ENCODE data around the gene ZC3H13.

ZC3H13 gene

GRCh38 chr13:46040763-46041162, 11.8 kb downstream of the ZC3H13 start (continued):
- TF ChIP-seq ZNF335 (tag by site-specific recombination; conservative IDR thresholded peaks at IDR 0.05) (no peak), REPIN1 (tag by site-specific recombination; IDR thresholded peaks at IDR 0.05; ENCODE audit: low read depth) (no peak), ZNF132 (tag by site-specific recombination; IDR thresholded peaks at IDR 0.05; ENCODE audit: borderline replicate concordance) (no peak), ZNF140 (tag by site-specific recombination; IDR thresholded peaks at IDR 0.05) (no peak), ZSCAN16 (tag by site-specific recombination; IDR thresholded peaks at IDR 0.05) (no peak), ZNF571 (tag by site-specific recombination; IDR thresholded peaks at IDR 0.05) (no peak)

- ChIA-PET CTCF (interaction anchor here (0.6 kb wide), 1 partner anchor 401 kb away, joined by 3 read pairs; no protein-coding TSS in a partner anchor), POLR2A (no interaction called here)
- TF ChIP-seq ZNF560 (tag by site-specific recombination; IDR thresholded peaks at IDR 0.05; ENCODE audit: borderline replicate concordance): no peak
- no peak for TF ChIP-seq ZSCAN18 (tag by site-specific recombination; IDR thresholded peaks at IDR 0.05)
- TF ChIP-seq ZNF280D (tag by site-specific recombination; IDR thresholded peaks at IDR 0.05): no peak
- TF ChIP-seq ZFHX2 (tag by site-specific recombination; conservative IDR thresholded peaks at IDR 0.05): no peak
- no peak for TF ChIP-seq ZNF514 (tag by site-specific recombination; IDR thresholded peaks at IDR 0.05)
- TF ChIP-seq, protein P1, sequence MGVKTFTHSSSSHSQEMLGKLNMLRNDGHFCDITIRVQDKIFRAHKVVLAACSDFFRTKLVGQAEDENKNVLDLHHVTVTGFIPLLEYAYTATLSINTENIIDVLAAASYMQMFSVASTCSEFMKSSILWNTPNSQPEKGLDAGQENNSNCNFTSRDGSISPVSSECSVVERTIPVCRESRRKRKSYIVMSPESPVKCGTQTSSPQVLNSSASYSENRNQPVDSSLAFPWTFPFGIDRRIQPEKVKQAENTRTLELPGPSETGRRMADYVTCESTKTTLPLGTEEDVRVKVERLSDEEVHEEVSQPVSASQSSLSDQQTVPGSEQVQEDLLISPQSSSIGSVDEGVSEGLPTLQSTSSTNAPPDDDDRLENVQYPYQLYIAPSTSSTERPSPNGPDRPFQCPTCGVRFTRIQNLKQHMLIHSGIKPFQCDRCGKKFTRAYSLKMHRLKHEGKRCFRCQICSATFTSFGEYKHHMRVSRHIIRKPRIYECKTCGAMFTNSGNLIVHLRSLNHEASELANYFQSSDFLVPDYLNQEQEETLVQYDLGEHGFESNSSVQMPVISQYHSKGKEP (tag by site-specific recombination; IDR thresholded peaks at IDR 0.05): no peak
- no peak for TF ChIP-seq ZNF148 (tag by site-specific recombination; IDR thresholded peaks at IDR 0.05; ENCODE audit: borderline replicate concordance)
- no peak for TF ChIP-seq ZNF549 (tag by site-specific recombination; IDR thresholded peaks at IDR 0.05)
- no peak for TF ChIP-seq ZFP69B (tag by site-specific recombination; IDR thresholded peaks at IDR 0.05)
- TF ChIP-seq ZNF157 (tag by site-specific recombination; IDR thresholded peaks at IDR 0.05): no peak
- TF ChIP-seq ZNF473 (tag by site-specific recombination; IDR thresholded peaks at IDR 0.05): no peak
- no peak for TF ChIP-seq HOXD13 (CRISPR knock-in tag; IDR thresholded peaks at IDR 0.05; ENCODE audit: borderline replicate concordance)
- TF ChIP-seq ZNF335 (tag by site-specific recombination; conservative IDR thresholded peaks at IDR 0.05): no peak
- TF ChIP-seq ZNF16 (tag by site-specific recombination; IDR thresholded peaks at IDR 0.05; ENCODE audit: low read depth): no peak
- no peak for TF ChIP-seq SCRT2 (tag by site-specific recombination; IDR thresholded peaks at IDR 0.05)
- TF ChIP-seq ZNF548 (tag by site-specific recombination; IDR thresholded peaks at IDR 0.05): no peak
- no peak for TF ChIP-seq MZF1 (tag by site-specific recombination; IDR thresholded peaks at IDR 0.05; ENCODE audit: borderline replicate concordance)
- TF ChIP-seq ZNF707 (tag by site-specific recombination; IDR thresholded peaks at IDR 0.05): no peak
- Histone ChIP-seq H3K27ac (ENCODE audit: extremely low read depth, low read depth, low read length) (no peak overlapping the region), H3K4me3 (ENCODE audit: low read depth, low read length) (no peak overlapping the region), H3K4me1 (ENCODE audit: control insufficient read depth, insufficient read depth, low read length) (no peaks in the 10 kb centered on the region), H3K9me3 (ENCODE audit: control insufficient read depth, insufficient read depth, low read depth, low read length) (no peaks in the 10 kb centered on the region), H3K36me3 (ENCODE audit: control insufficient read depth in 2 of 2, insufficient read depth in 1 of 2, low read length in 2 of 2) (peaks cover 0 to 42% of the 10 kb centered on the region in 2 experiments; a peak in 2 of 3 replicates)
These were observed 12.9 kb downstream of the ZC3H13 start for GRCh38 chr13:46039411-46040182.
